Keratinocyte (primary cell): ENCODE results near the gene MTOR. TPM values are rescaled to one million over a fixed set of nuclear protein-coding genes. Genes with fewer than 3 reads are reported as not detected.

Source experiments
- DNase-seq: peaks from one replicate; pipeline ENCODE4 v3.0.0-alpha.2; 2011; ENCODE audit warnings: low read depth, missing footprints, low spot score
- FAIRE-seq: peaks from 2 replicates; lab custom pipeline; 2011; peaks lifted over from hg19 to GRCh38; lab: Jason Lieb, UNC
- H2AFZ ChIP-seq: 2 replicates; pipeline ENCODE4 v1.6.0; 2012; ENCODE audit warnings: low read length, control low read depth, inconsistent platforms; ENCODE audit not compliant: control insufficient read depth
- H3K27ac ChIP-seq: 2 replicates; pipeline ENCODE4 v1.5.1; 2011; ENCODE audit warnings: low read length; ENCODE audit not compliant: control insufficient read depth, insufficient read depth
- H3K27me3 ChIP-seq: 3 replicates; pipeline ENCODE4 v1.6.0; 2011; ENCODE audit warnings: low read length; ENCODE audit not compliant: control insufficient read depth, insufficient read depth; ENCODE audit errors: extremely low read depth
- H3K36me3 ChIP-seq, 2 experiments: 2 replicates in 1 of 2; 3 replicates in 1 of 2; pipeline ENCODE4 v1.5.1; 2011; ENCODE audit warnings: low read length in 2 of 2, mild to moderate bottlenecking in 1 of 2; ENCODE audit not compliant: control insufficient read depth in 2 of 2, insufficient read depth in 2 of 2; ENCODE audit errors: extremely low read depth in 1 of 2
- H3K4me1 ChIP-seq: 3 replicates; pipeline ENCODE4 v1.5.1; 2011; ENCODE audit warnings: low read length; ENCODE audit not compliant: control insufficient read depth, insufficient read depth; ENCODE audit errors: extremely low read depth
- H3K4me2 ChIP-seq: 3 replicates; pipeline ENCODE4 v1.6.0; 2011; ENCODE audit warnings: low read depth, low read length; ENCODE audit not compliant: control insufficient read depth, insufficient read depth; ENCODE audit errors: extremely low read depth
- H3K4me3 ChIP-seq, 3 experiments: fragments of 200-600 bp in 1 of 3; sonication (generic) in 1 of 3; 2 replicates in 2 of 3; 3 replicates in 1 of 3; pipeline ENCODE4 v1.5.1; 2011 to 2016; ENCODE audit warnings: low read length in 3 of 3, mild to moderate bottlenecking in 3 of 3, control low read depth in 2 of 3, inconsistent platforms in 1 of 3, low read depth in 1 of 3, mixed read lengths in 1 of 3, mixed run types in 1 of 3, moderate library complexity in 1 of 3; ENCODE audit not compliant: control insufficient read depth in 2 of 3, insufficient read depth in 2 of 3; ENCODE audit errors: extremely low read depth in 1 of 3
- H3K79me2 ChIP-seq: 2 replicates; pipeline ENCODE4 v1.6.0; 2012; ENCODE audit warnings: low read length; ENCODE audit not compliant: control insufficient read depth, insufficient read depth
- H3K9ac ChIP-seq: 3 replicates; pipeline ENCODE4 v1.6.0; 2011; ENCODE audit warnings: low read length; ENCODE audit not compliant: control insufficient read depth, insufficient read depth; ENCODE audit errors: extremely low read depth
- H3K9me1 ChIP-seq: 3 replicates; pipeline ENCODE4 v1.6.0; 2011; ENCODE audit warnings: low read length; ENCODE audit not compliant: control insufficient read depth, insufficient read depth; ENCODE audit errors: extremely low read depth
- H3K9me3 ChIP-seq: 2 replicates; pipeline ENCODE4 v1.5.1; 2012; ENCODE audit warnings: low read depth, low read length; ENCODE audit not compliant: control insufficient read depth
- H4K20me1 ChIP-seq: 3 replicates; pipeline ENCODE4 v1.6.0; 2011; ENCODE audit warnings: low read length; ENCODE audit not compliant: control insufficient read depth, insufficient read depth; ENCODE audit errors: extremely low read depth
- EZH2 ChIP-seq: IDR thresholded peaks from one replicate; pipeline ENCODE4 v1.6.1; 2012; ENCODE audit warnings: inconsistent platforms, mild to moderate bottlenecking, low read length, moderate library complexity
- dilution Hi-C: fragments of 300-500 bp; cut with MboI; formaldehyde crosslinking; loops from one replicate; pipeline ENCODE4 v1.7.0; 2020; ENCODE audit warnings: low sequenced_read_pairs; ENCODE audit not compliant: extremely low pct_ligation_motif_present
- polyA plus RNA-seq, 5 experiments: library from polyadenylated mRNA; depleted of rRNA in 3 of 5; stranded (reverse) in 3 of 5; stranded (forward) in 1 of 5; unstranded in 1 of 5; fragments of >200 nt; gene quantifications; 1 replicate in 1 of 5; 2 replicates in 3 of 5; 3 replicates in 1 of 5; pipeline versions ENCODE4 v1.2.1 to v1.2.3, GENCODE V29; 2011 to 2012; ENCODE audit warnings: missing spikeins in 2 of 5, low read depth in 1 of 5, low replicate concordance in 1 of 5
- TF ChIP-seq, protein P1 (sequence below), 3 experiments: IDR thresholded peaks in 1 of 3; conservative IDR thresholded peaks in 1 of 3; optimal IDR thresholded peaks in 1 of 3; 2 replicates in 2 of 3; 3 replicates in 1 of 3; pipeline versions ENCODE3 to v1.5.1; 2011; ENCODE audit warnings: low read length in 3 of 3, mild to moderate bottlenecking in 3 of 3, moderate library complexity in 2 of 3, control low read depth in 1 of 3, inconsistent platforms in 1 of 3; ENCODE audit not compliant: insufficient read depth in 2 of 3; ENCODE audit errors: extremely low read depth in 1 of 3

MTOR gene
- polyA plus RNA-seq, 1 donor (not counting 4 experiments of a cell fraction or from before 2014, with no cell fraction given), result 31.5 TPM

DNA sequence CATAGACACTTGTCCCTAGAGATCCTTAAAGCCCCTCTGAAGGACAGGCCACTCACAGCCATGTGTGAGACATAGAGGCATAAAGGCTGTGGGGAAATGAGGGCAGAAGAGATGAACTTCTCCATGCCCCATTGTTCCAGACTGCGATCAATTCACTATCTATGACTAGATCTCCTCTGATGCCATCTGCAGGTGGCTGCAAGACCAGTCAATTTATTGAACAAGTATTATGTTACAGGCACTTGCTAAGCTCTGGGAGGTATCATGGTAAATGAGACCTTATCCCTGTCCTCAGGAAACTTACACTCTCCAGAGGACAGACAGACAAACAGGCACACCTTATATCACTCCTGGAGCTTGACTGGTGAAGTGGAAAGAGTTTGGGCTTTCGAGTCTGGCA, 33.6 kb upstream of the MTOR start:
- Histone ChIP-seq H3K4me1 (no peaks in the 10 kb centered on the region), H3K27me3 (no peaks in the 10 kb centered on the region), H3K27ac (no peak overlapping the region), H2AFZ (no peak overlapping the region), H3K9me3 (no peaks in the 10 kb centered on the region), H3K9me1 (no peaks in the 10 kb centered on the region), H4K20me1 (no peaks in the 10 kb centered on the region), H3K9ac (no peak overlapping the region), H3K79me2 (no peaks in the 10 kb centered on the region), H3K4me3 (no peak overlapping the region), H3K4me2 (no peak overlapping the region), H3K36me3 (peaks cover 0 to 2% of the 10 kb centered on the region in 2 experiments)
- FAIRE-seq (no peak), DNase-seq (no peak)
- TF ChIP-seq, protein P1, sequence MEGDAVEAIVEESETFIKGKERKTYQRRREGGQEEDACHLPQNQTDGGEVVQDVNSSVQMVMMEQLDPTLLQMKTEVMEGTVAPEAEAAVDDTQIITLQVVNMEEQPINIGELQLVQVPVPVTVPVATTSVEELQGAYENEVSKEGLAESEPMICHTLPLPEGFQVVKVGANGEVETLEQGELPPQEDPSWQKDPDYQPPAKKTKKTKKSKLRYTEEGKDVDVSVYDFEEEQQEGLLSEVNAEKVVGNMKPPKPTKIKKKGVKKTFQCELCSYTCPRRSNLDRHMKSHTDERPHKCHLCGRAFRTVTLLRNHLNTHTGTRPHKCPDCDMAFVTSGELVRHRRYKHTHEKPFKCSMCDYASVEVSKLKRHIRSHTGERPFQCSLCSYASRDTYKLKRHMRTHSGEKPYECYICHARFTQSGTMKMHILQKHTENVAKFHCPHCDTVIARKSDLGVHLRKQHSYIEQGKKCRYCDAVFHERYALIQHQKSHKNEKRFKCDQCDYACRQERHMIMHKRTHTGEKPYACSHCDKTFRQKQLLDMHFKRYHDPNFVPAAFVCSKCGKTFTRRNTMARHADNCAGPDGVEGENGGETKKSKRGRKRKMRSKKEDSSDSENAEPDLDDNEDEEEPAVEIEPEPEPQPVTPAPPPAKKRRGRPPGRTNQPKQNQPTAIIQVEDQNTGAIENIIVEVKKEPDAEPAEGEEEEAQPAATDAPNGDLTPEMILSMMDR (optimal IDR thresholded peaks at IDR 0.05 in 1 of 3, IDR thresholded peaks at IDR 0.05 in 1 of 3, conservative IDR thresholded peaks at IDR 0.05 in 1 of 3; ENCODE audit: extremely low read depth in 1 of 3, insufficient read depth in 2 of 3, low read length in 3 of 3), result no peak
- dilution Hi-C loops, result no loop called here

DNA sequence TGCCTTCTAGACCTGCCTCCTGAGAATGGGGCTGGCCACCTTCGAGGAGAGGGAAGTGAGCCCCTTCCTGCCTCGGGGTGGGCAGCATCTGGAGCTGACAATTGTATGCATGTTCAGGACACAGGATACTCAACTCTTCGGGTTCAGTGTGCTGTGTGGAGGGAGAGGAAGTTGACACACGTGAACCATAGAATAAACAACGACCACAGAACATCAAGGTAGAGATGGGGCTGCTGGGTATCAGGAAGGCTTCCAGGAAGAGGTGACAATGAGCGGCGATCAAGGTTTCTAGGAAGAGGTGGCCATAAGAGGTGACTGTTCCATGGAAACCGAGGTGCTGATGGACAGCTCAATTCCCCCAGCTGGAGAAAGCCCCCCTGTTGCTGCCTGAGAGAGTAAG, 32.6 kb upstream of the MTOR start:
- Histone ChIP-seq H3K4me3 (no peak overlapping the region), H3K27ac (no peak overlapping the region), H3K4me1 (no peaks in the 10 kb centered on the region), H3K27me3 (no peaks in the 10 kb centered on the region), H2AFZ (no peak overlapping the region), H3K79me2 (no peaks in the 10 kb centered on the region), H3K36me3 (peaks cover 0 to 3% of the 10 kb centered on the region in 2 experiments), H3K9me1 (no peaks in the 10 kb centered on the region), H3K9ac (no peak overlapping the region), H3K4me2 (no peak overlapping the region), H4K20me1 (no peaks in the 10 kb centered on the region), H3K9me3 (no peaks in the 10 kb centered on the region)
- FAIRE-seq (no peak), DNase-seq (no peak)
- TF ChIP-seq, protein P1 (optimal IDR thresholded peaks at IDR 0.05 in 1 of 3, IDR thresholded peaks at IDR 0.05 in 1 of 3, conservative IDR thresholded peaks at IDR 0.05 in 1 of 3; ENCODE audit: extremely low read depth in 1 of 3, insufficient read depth in 2 of 3, low read length in 3 of 3), result no peak
- TF ChIP-seq EZH2, result no peak
- dilution Hi-C loops, result no loop called here
